PC-9 (cell line): ENCODE measurements around the gene JAG1. TPM values are rescaled to one million over a fixed set of nuclear protein-coding genes. Genes with fewer than 3 reads are reported as not detected.

Experiments used
- BruUV-seq: library from RNA; stranded (reverse); fragments of 400-500 nt; replicated peaks from 2 replicates; lab custom pipeline; 2021; lab: Mats Ljungman, UMichigan
- CTCF ChIA-PET: fragments of 300-600 bp; sonication (Branson Sonifier 250); formaldehyde crosslinking; loops from one replicate; lab custom pipeline; 2022; ENCODE audit warnings: antibody characterized with exemption; lab: Charles Lee
- POLR2A ChIA-PET: fragments of 300-600 bp; sonication (Branson Sonifier 250); formaldehyde crosslinking; loops from one replicate; lab custom pipeline; 2022; ENCODE audit warnings: antibody characterized with exemption; ENCODE audit not compliant: unreplicated experiment; lab: Charles Lee
- DNase-seq, 2 experiments: peaks; one replicate each; pipeline versions ENCODE4 v3.0.0 to v3.0.0-alpha.2; 2015 to 2022; ENCODE audit warnings: mixed read lengths in 1 of 2
- H2AFZ ChIP-seq: fragments of 200-600 bp; sonication (generic); 2 replicates; pipeline ENCODE4 v1.8.1; 2017; ENCODE audit warnings: antibody characterized with exemption
- H3F3A ChIP-seq: fragments of 200-600 bp; sonication (generic); 2 replicates; pipeline ENCODE4 v1.8.1; 2017; ENCODE audit warnings: antibody characterized with exemption, mild to moderate bottlenecking, low read depth; ENCODE audit not compliant: insufficient read depth
- H3K27ac ChIP-seq: fragments of 200-600 bp; sonication (generic); 2 replicates; pipeline ENCODE4 v1.6.1; 2016; ENCODE audit warnings: mixed run types
- H3K27me3 ChIP-seq: fragments of 200-600 bp; sonication (generic); 2 replicates; pipeline ENCODE4 v1.6.1; 2016; ENCODE audit warnings: low read depth, mixed run types; ENCODE audit not compliant: insufficient read depth
- H3K36me3 ChIP-seq: fragments of 200-600 bp; sonication (generic); 2 replicates; pipeline ENCODE4 v1.6.1; 2016; ENCODE audit warnings: low read depth, mixed run types
- H3K4me1 ChIP-seq: fragments of 200-600 bp; sonication (generic); replicated peaks from 2 replicates; pipeline ENCODE4 v1.6.1; 2016; ENCODE audit warnings: mixed run types; ENCODE audit not compliant: insufficient read depth
- H3K4me2 ChIP-seq: fragments of 200-600 bp; sonication (generic); 2 replicates; pipeline ENCODE4 v1.6.1; 2017; ENCODE audit warnings: mixed run types
- H3K4me3 ChIP-seq: fragments of 200-600 bp; sonication (generic); 2 replicates; pipeline ENCODE4 v1.6.1; 2016; ENCODE audit warnings: mixed run types
- H3K79me2 ChIP-seq: fragments of 200-600 bp; sonication (generic); 2 replicates; pipeline ENCODE4 v1.6.1; 2017; ENCODE audit warnings: low read depth, mixed run types
- H3K9me2 ChIP-seq: fragments of 200-600 bp; sonication (generic); 2 replicates; pipeline ENCODE4 v1.8.1; 2017; ENCODE audit warnings: mild to moderate bottlenecking; ENCODE audit not compliant: insufficient read depth
- H3K9me3 ChIP-seq: fragments of 200-600 bp; sonication (generic); 2 replicates; pipeline ENCODE4 v1.8.1; 2016; ENCODE audit warnings: low read depth; ENCODE audit not compliant: insufficient read depth
- H4K20me1 ChIP-seq: fragments of 200-600 bp; sonication (generic); 2 replicates; pipeline ENCODE4 v1.8.1; 2017; ENCODE audit not compliant: insufficient read depth
- EZH2 ChIP-seq: fragments of 200-600 bp; sonication (generic); IDR thresholded peaks from 2 replicates; pipeline ENCODE4 v1.8.0; 2017; ENCODE audit warnings: antibody characterized with exemption, low read depth
- intact Hi-C: fragments of 100-400 bp; cut with micrococcal nuclease; formaldehyde crosslinking; loops from one replicate; pipeline ENCODE4 v1.10.0; 2022; ENCODE audit not compliant: unreplicated experiment
- total RNA-seq: library from RNA; stranded (reverse); gene quantifications from 2 replicates; pipeline ENCODE4 v1.2.3, GENCODE V29; 2021
- TF ChIP-seq, protein P1 (sequence below): fragments of 200-600 bp; sonication (generic); conservative IDR thresholded peaks from 2 replicates; pipeline ENCODE4 v1.6.1; 2017; ENCODE audit warnings: mixed run types, antibody characterized with exemption, mild to moderate bottlenecking, moderate library complexity

The JAG1 gene
- total RNA-seq, 1 experiment from 2014 or later = 42.9 TPM

GRCh38 chr20:10643560-10643873 lies 30.3 kb downstream of the JAG1 start:
- Histone ChIP-seq H3K27me3 (no peaks in the 10 kb centered on the region), H2AFZ (no peak overlapping the region), H3K79me2 (no peaks in the 10 kb centered on the region), H4K20me1 (no peaks in the 10 kb centered on the region), H3K4me3 (no peak overlapping the region), H3K9me2 (no peaks in the 10 kb centered on the region), H3K9me3 (no peaks in the 10 kb centered on the region), H3K36me3 (peaks cover 35% of the 10 kb centered on the region; the same call in 1 of the 2 replicates), H3F3A (no peaks in the 10 kb centered on the region), H3K4me2 (no peak overlapping the region), H3K4me1 (no peaks in the 10 kb centered on the region), H3K27ac (no peak overlapping the region)
- intact Hi-C loops = no loop called here
- BruUV-seq = no TSS peak
- ChIA-PET POLR2A (interaction anchor here (0.6 kb wide), 1 partner anchor 327 kb away, joined by 7 read pairs; no protein-coding TSS in a partner anchor), CTCF (interaction anchor here (0.5 kb wide), 1 partner anchor 30 kb away, joined by 3 read pairs; the partner anchor contains the start of gene JAG1)
- TF ChIP-seq, protein P1, sequence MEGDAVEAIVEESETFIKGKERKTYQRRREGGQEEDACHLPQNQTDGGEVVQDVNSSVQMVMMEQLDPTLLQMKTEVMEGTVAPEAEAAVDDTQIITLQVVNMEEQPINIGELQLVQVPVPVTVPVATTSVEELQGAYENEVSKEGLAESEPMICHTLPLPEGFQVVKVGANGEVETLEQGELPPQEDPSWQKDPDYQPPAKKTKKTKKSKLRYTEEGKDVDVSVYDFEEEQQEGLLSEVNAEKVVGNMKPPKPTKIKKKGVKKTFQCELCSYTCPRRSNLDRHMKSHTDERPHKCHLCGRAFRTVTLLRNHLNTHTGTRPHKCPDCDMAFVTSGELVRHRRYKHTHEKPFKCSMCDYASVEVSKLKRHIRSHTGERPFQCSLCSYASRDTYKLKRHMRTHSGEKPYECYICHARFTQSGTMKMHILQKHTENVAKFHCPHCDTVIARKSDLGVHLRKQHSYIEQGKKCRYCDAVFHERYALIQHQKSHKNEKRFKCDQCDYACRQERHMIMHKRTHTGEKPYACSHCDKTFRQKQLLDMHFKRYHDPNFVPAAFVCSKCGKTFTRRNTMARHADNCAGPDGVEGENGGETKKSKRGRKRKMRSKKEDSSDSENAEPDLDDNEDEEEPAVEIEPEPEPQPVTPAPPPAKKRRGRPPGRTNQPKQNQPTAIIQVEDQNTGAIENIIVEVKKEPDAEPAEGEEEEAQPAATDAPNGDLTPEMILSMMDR = no peak
- no peak for TF ChIP-seq EZH2
- DNase-seq = no peak

DNA sequence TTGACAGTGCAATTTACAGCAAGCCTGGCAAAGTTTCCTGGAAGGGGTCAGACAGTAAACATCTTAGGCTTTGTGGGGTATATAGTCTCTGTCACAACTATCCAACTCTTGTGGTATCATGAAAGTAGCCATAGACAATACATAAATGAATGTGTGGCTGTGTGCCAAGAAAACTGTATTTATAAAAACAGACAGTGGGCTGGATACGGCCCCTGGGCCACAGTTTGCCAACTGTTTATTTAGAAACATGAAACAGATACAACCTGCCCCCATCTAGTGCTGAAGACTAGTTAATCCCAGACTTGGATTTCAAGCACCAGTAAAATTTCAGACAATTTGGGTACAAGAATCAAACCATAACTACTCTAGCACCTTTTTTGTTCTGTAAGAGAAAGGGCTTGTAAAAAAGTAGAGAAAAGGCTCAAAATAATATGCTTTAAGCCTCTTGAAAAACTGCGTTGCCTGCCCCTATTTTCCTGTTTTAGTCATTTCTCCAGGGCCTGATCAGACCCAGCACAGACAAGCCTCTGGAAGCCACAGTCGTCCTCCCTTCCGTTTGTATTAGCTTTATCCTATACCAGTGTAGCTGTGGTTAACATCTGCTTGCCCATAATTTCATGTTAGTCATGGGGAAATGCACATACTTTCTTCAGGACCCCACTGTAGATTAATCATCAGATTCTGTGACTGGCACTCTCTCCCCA lies 30.8 kb downstream of the JAG1 start:
- POLR2A ChIA-PET = interaction anchor here (0.6 kb wide), 1 partner anchor 327 kb away, joined by 7 read pairs; no protein-coding TSS in a partner anchor
- no peak overlapping the region for H3K27ac ChIP-seq

GRCh38 chr20:10641893-10642292 lies 31.9 kb downstream of the JAG1 start:
- Histone ChIP-seq H3K79me2 (no peaks in the 10 kb centered on the region), H3K27ac (no peak overlapping the region), H2AFZ (no peak overlapping the region), H3K27me3 (no peaks in the 10 kb centered on the region), H3K9me3 (no peaks in the 10 kb centered on the region), H3K4me2 (no peak overlapping the region), H3K4me3 (no peak overlapping the region), H3K36me3 (peaks cover 29% of the 10 kb centered on the region; the same call in 1 of the 2 replicates), H3K4me1 (no peaks in the 10 kb centered on the region), H3K9me2 (no peaks in the 10 kb centered on the region), H3F3A (no peaks in the 10 kb centered on the region; the same call in none of the 2 replicates), H4K20me1 (no peaks in the 10 kb centered on the region)
- no peak for DNase-seq
- ChIA-PET POLR2A (no interaction called here), CTCF (interaction anchor here (0.6 kb wide), 1 partner anchor 89 kb away, joined by 4 read pairs; no protein-coding TSS in a partner anchor)
- intact Hi-C loops = no loop called here
- TF ChIP-seq EZH2 = no peak
- TF ChIP-seq, protein P1 = no peak
- BruUV-seq = no TSS peak

More for the DNA sequence above, 30.8 kb downstream of the JAG1 start:
- BruUV-seq = no TSS peak
- Histone ChIP-seq H3K4me1 (no peaks in the 10 kb centered on the region), H3K4me3 (no peak overlapping the region), H3F3A (no peaks in the 10 kb centered on the region; the same call in 1 of the 2 replicates), H3K27me3 (no peaks in the 10 kb centered on the region), H3K9me3 (no peaks in the 10 kb centered on the region), H3K9me2 (no peaks in the 10 kb centered on the region), H3K4me2 (no peak overlapping the region), H3K79me2 (no peaks in the 10 kb centered on the region), H2AFZ (no peak overlapping the region), H3K36me3 (peaks cover 39% of the 10 kb centered on the region; the same call in 1 of the 2 replicates), H4K20me1 (no peaks in the 10 kb centered on the region)
- DNase-seq = no peak
- CTCF ChIA-PET = no interaction called here
- TF ChIP-seq EZH2 = no peak
- TF ChIP-seq, protein P1 = no peak
- intact Hi-C loops = no loop called here
